Measurements from ENCODE around the gene AKAP12.

GRCh38 chr6:151265282-151265681, 25.5 kb downstream of the AKAP12 start:
- TF ChIP-seq POLR2AphosphoS5 (IDR thresholded peaks at IDR 0.05; ENCODE audit: low read depth, low read length): no peak
- TF ChIP-seq REST (IDR thresholded peaks at IDR 0.05; ENCODE audit: insufficient read depth in 1 of 2, low read depth in 2 of 2, low read length in 2 of 2): no peak
- no peak for TF ChIP-seq TAF1 (IDR thresholded peaks at IDR 0.05; ENCODE audit: borderline replicate concordance, insufficient read depth, low read length)
- no peak for TF ChIP-seq SIN3A (IDR thresholded peaks at IDR 0.05; ENCODE audit: borderline replicate concordance, insufficient read depth, low read length)
- TF ChIP-seq FOXP2 (optimal IDR thresholded peaks at IDR 0.05; ENCODE audit: borderline replicate concordance, extremely low read depth, extremely low read length, insufficient read depth): no peak

Data from PFSK-1 (cell line).